Measurements from ENCODE around the gene TMEM272.

TMEM272 gene

DNA sequence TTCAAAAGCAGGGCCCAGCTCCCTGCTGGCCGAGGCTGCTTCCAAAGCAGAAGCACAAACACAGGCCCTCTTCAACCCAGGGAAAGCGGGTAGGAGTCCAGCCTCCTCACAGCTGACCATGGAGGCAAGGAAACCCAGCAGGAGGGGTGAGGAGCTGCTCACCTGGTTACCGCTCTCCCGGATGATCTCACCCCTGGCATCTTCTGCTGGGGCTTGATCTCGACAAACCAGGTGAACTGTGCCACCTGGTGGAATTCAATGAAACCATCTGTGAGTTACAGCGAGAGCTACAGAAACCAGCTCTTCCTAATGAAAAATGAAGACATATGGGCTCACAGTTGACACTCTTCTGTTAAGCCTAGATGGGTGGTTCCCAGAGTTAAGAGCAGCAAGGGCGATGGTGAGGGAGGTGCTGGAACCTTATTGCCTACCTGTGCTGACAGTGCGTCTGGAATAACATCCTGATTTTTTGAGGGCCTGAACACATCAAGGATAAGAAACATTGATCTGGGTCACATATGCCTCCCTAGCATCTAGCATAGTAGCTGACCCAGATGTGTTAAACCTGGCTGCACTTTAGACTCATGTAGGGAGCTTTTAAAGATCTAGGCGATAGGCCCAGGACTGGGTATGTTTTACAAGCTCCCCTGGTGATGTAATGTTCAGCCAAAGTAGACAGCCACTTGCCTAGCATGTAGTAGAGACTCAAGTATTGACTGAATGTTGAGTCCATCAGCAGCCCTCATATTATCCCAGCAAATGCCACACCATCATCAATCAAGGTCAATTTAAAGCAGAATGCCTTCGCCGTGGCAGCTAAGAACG lies 47.1 kb downstream of the TMEM272 start:
- H3K9ac ChIP-seq (ENCODE audit: low read depth in 1 of 2, low read length in 2 of 2): no peak overlapping the region
- no peaks in the 10 kb centered on the region for H3K27me3 ChIP-seq (ENCODE audit: control insufficient read depth in 2 of 2, insufficient read depth in 2 of 2, low read length in 2 of 2)
- no peak overlapping the region for H3K4me3 ChIP-seq (ENCODE audit: low read length in 2 of 2)
- no peaks in the 10 kb centered on the region for H3K9me3 ChIP-seq (ENCODE audit: control insufficient read depth in 2 of 2, low read length in 2 of 2)
- no peak overlapping the region for H3K27ac ChIP-seq (ENCODE audit: low read depth in 2 of 2, low read length in 2 of 2)
- H3K4me1 ChIP-seq (ENCODE audit: control insufficient read depth in 2 of 2, insufficient read depth in 2 of 2, low read length in 2 of 2): peaks cover 17 to 19% of the 10 kb centered on the region in 2 donors
- no peaks in the 10 kb centered on the region for H3K36me3 ChIP-seq (ENCODE audit: control insufficient read depth in 2 of 2, insufficient read depth in 2 of 2, low read length in 2 of 2)

DNA sequence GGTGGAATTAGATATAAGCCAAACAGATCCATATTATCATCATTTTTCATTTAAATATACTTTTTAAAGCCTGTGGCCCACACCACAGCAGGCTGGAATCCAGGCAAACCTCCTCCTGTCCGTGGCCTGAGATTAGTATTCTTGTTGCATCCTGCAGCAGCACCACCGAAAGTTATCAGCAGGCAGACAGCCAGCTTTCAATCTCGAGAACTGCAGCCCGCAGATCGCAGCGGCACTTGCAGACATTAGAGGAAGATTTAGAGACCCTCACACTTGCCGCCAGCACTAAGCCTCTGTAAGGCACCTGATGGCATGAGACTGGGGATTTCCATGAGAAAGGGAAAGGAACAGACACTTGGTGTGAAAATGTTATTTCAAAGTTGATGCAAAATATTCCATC lies 48.4 kb downstream of the TMEM272 start:
- Histone ChIP-seq H3K36me3 (ENCODE audit: control insufficient read depth in 2 of 2, insufficient read depth in 2 of 2, low read length in 2 of 2) (no peaks in the 10 kb centered on the region), H3K4me1 (ENCODE audit: control insufficient read depth in 2 of 2, insufficient read depth in 2 of 2, low read length in 2 of 2) (peaks cover 3 to 6% of the 10 kb centered on the region in 2 donors), H3K4me3 (ENCODE audit: low read length in 2 of 2) (no peak overlapping the region), H3K27me3 (ENCODE audit: control insufficient read depth in 2 of 2, insufficient read depth in 2 of 2, low read length in 2 of 2) (no peaks in the 10 kb centered on the region), H3K9ac (ENCODE audit: low read depth in 1 of 2, low read length in 2 of 2) (no peak overlapping the region), H3K9me3 (ENCODE audit: control insufficient read depth in 2 of 2, low read length in 2 of 2) (no peaks in the 10 kb centered on the region), H3K27ac (ENCODE audit: low read depth in 2 of 2, low read length in 2 of 2) (no peak overlapping the region)

DNA sequence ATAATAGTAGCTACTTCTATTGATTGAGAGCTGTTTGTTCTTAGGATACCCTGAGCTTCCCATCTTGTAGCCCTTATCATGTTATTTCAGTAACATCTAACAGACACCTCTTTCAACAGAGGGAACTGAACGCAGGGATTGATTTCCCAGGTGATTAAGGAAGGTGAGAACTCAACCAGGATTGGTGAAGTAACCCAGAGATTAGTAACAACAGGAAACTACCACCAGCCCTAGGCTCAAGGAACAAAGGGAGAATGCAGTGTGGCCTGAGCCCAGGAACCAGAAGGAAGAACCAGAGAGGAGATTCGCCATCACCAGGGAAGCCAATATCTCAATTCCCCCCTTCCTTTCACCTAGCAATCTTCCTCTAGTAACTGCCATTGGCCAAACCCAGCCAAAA lies 49.6 kb downstream of the TMEM272 start:
- Histone ChIP-seq H3K4me1 (ENCODE audit: control insufficient read depth in 2 of 2, insufficient read depth in 2 of 2, low read length in 2 of 2) (peaks cover 0 to 3% of the 10 kb centered on the region in 2 donors), H3K27me3 (ENCODE audit: control insufficient read depth in 2 of 2, insufficient read depth in 2 of 2, low read length in 2 of 2) (no peaks in the 10 kb centered on the region), H3K9ac (ENCODE audit: low read depth in 1 of 2, low read length in 2 of 2) (no peak overlapping the region), H3K9me3 (ENCODE audit: control insufficient read depth in 2 of 2, low read length in 2 of 2) (no peaks in the 10 kb centered on the region), H3K27ac (ENCODE audit: low read depth in 2 of 2, low read length in 2 of 2) (no peak overlapping the region), H3K4me3 (ENCODE audit: low read length in 2 of 2) (no peak overlapping the region), H3K36me3 (ENCODE audit: control insufficient read depth in 2 of 2, insufficient read depth in 2 of 2, low read length in 2 of 2) (no peaks in the 10 kb centered on the region)

DNA sequence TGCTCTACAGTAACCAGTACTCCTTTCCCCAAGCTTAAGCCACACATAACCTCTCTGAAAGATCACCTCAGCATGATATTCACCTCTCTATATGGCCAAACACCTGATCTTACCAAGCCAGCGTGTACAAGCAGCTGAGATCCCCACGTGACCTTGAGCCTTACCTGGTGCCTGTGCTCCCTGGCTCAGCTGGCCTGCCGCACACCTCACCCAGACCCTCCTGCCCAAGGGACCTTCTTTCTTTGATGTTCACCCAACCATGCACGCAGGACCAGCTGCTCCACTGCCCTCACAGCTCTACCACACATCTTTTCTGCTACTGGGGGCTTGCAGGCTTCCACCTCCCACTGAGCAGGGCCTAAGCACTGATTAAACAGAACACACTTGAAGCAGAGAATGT lies 50.0 kb downstream of the TMEM272 start:
- H3K27ac ChIP-seq (ENCODE audit: low read depth in 2 of 2, low read length in 2 of 2): no peak overlapping the region
- no peaks in the 10 kb centered on the region for H3K9me3 ChIP-seq (ENCODE audit: control insufficient read depth in 2 of 2, low read length in 2 of 2)
- H3K4me3 ChIP-seq (ENCODE audit: low read length in 2 of 2): no peak overlapping the region
- no peak overlapping the region for H3K9ac ChIP-seq (ENCODE audit: low read depth in 1 of 2, low read length in 2 of 2)
- H3K27me3 ChIP-seq (ENCODE audit: control insufficient read depth in 2 of 2, insufficient read depth in 2 of 2, low read length in 2 of 2): no peaks in the 10 kb centered on the region
- H3K4me1 ChIP-seq (ENCODE audit: control insufficient read depth in 2 of 2, insufficient read depth in 2 of 2, low read length in 2 of 2): peaks cover 0 to 3% of the 10 kb centered on the region in 2 donors
- H3K36me3 ChIP-seq (ENCODE audit: control insufficient read depth in 2 of 2, insufficient read depth in 2 of 2, low read length in 2 of 2): no peaks in the 10 kb centered on the region

DNA sequence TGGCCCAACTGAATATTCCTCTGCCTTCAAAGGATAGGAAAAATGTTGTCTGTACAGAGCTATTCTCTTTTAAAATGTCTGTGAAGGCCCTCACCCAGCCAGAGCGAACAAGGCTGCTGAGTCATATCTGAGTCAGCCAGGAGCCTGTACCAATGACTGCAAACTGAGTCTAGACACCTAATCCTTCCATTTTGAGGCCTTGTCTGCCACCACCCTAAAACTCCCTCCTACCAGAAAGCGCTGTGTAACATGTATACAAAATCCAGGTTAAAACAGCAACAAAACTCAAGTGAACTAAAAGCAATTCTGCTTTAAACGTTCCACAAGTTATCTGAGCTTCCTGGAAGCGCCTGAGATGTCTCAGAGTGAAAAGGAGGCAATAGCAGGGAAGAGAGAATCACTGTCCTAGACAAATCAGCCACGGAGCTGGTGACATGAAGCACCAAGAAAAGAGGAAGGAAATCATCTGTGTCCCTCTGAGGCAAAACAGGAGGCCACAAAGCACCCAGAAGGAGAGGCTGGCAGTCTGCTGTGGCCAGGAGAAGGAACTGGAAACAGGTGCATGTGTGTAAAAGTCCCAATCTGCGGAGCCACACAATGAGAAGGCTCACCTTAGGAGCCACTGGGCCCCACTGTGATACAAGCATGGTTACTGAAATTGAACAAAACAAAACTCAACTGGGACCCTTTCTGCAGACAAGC lies 51.3 kb downstream of the TMEM272 start:
- no peaks in the 10 kb centered on the region for H3K27me3 ChIP-seq (ENCODE audit: control insufficient read depth in 2 of 2, insufficient read depth in 2 of 2, low read length in 2 of 2)
- H3K4me1 ChIP-seq (ENCODE audit: control insufficient read depth in 2 of 2, insufficient read depth in 2 of 2, low read length in 2 of 2): peaks cover 0 to 3% of the 10 kb centered on the region in 2 donors
- no peak overlapping the region for H3K4me3 ChIP-seq (ENCODE audit: low read length in 2 of 2)
- H3K27ac ChIP-seq (ENCODE audit: low read depth in 2 of 2, low read length in 2 of 2): no peak overlapping the region
- no peaks in the 10 kb centered on the region for H3K9me3 ChIP-seq (ENCODE audit: control insufficient read depth in 2 of 2, low read length in 2 of 2)
- H3K9ac ChIP-seq (ENCODE audit: low read depth in 1 of 2, low read length in 2 of 2): no peak overlapping the region
- no peaks in the 10 kb centered on the region for H3K36me3 ChIP-seq (ENCODE audit: control insufficient read depth in 2 of 2, insufficient read depth in 2 of 2, low read length in 2 of 2)

DNA sequence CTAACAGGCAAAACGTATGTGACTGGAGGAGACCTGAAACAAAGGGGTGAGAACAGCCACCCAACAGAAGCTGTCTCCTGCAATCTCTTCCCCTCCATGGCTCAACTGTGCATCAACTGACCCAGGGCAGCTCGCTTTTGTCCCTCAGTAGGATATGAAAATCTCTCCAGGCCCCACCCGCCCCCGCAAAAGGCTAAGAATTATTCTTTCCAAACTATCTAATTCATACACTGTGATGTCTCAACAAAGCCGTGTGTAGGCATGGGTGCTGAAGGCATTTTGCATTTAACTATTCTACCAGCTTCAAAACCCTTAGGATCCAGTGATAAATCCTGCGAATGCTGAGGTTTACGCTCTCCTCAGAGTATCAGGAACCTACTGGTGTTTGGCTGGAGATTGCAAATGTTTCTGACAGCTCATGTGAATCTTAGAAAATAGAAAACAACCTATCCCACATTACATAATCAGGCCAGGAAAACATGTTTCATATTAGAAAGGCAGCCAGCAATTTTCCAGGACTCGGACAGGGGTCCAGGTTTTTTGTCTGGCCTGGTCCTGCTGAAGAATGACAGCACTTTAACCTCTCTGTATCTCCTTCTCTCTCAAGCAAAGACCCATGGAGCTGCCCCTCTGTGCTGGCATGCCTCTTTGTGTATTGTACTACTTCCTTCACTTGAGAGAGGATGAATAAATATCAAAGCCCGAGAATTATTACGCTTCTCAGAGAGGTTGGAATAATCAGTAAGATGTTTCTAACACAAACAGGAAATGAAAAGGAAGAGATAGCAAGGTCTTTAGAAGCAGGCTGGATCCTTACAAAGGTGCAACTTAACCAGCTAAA lies 58.3 kb downstream of the TMEM272 start:
- peaks cover 0 to 27% of the 10 kb centered on the region in 2 donors for H3K4me1 ChIP-seq (ENCODE audit: control insufficient read depth in 2 of 2, insufficient read depth in 2 of 2, low read length in 2 of 2)
- no peak overlapping the region for H3K27ac ChIP-seq (ENCODE audit: low read depth in 2 of 2, low read length in 2 of 2)
- H3K4me3 ChIP-seq (ENCODE audit: low read length in 2 of 2): no peak overlapping the region
- H3K9me3 ChIP-seq (ENCODE audit: control insufficient read depth in 2 of 2, low read length in 2 of 2): no peaks in the 10 kb centered on the region
- H3K9ac ChIP-seq (ENCODE audit: low read depth in 1 of 2, low read length in 2 of 2): no peak overlapping the region
- no peaks in the 10 kb centered on the region for H3K36me3 ChIP-seq (ENCODE audit: control insufficient read depth in 2 of 2, insufficient read depth in 2 of 2, low read length in 2 of 2)
- no peaks in the 10 kb centered on the region for H3K27me3 ChIP-seq (ENCODE audit: control insufficient read depth in 2 of 2, insufficient read depth in 2 of 2, low read length in 2 of 2)

DNA sequence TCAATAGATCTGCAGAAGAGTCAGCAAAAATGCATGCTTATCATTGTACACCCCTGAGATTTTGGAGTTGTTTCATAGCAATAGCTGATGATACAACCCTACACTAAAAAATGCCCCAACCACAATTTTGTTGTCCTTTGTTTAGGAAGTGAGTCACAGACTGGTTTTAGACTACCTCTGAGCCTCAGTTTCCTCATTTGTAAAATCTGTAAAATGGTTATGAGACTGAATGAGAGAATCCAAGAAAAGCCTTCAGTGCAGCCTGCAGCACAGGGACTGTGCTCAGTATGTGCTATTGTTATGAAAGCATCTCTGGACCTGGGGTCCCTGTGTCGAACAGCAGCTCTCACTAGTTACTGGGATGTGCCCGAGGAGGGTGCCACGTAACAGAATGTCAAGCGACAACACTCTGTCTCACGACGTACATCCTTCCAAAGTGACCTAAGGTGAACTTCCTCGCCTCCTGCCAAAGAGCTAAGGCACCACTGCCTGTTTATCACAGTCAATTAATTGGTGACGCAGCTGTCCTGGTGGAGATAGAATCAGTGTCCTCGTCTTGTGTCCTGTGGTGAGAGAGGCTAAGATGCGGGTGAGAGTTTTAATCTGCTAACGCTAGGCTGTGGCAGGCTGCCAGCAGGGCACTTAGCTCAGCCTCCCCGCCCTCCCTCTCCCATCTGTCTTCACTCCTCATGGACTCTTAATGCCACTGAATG lies 59.1 kb downstream of the TMEM272 start:
- Histone ChIP-seq H3K27ac (ENCODE audit: low read depth in 2 of 2, low read length in 2 of 2) (no peak overlapping the region), H3K4me3 (ENCODE audit: low read length in 2 of 2) (no peak overlapping the region), H3K4me1 (ENCODE audit: control insufficient read depth in 2 of 2, insufficient read depth in 2 of 2, low read length in 2 of 2) (peaks cover 0 to 27% of the 10 kb centered on the region in 2 donors), H3K27me3 (ENCODE audit: control insufficient read depth in 2 of 2, insufficient read depth in 2 of 2, low read length in 2 of 2) (no peaks in the 10 kb centered on the region), H3K36me3 (ENCODE audit: control insufficient read depth in 2 of 2, insufficient read depth in 2 of 2, low read length in 2 of 2) (no peaks in the 10 kb centered on the region), H3K9ac (ENCODE audit: low read depth in 1 of 2, low read length in 2 of 2) (no peak overlapping the region), H3K9me3 (ENCODE audit: control insufficient read depth in 2 of 2, low read length in 2 of 2) (no peaks in the 10 kb centered on the region)

DNA sequence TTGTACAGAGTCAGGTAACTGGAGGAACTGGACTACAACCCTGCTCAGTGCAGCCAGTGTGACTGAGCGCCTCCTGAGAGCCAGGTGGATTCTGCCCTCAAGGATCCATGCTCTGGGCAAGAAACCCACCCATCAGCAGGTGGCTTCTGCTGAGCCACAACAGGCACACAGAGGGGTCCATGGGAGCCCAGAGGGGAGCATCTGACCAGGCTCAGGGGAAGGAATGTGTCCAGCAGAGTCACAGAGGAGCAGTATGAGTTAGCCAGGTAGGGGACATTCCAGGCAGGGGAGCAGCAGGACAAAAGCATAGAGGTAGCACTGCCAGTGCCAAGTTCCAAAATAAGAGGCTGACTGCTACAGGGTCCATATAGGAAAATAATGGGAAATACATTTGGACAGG lies 60.9 kb downstream of the TMEM272 start:
- Histone ChIP-seq H3K36me3 (ENCODE audit: control insufficient read depth in 2 of 2, insufficient read depth in 2 of 2, low read length in 2 of 2) (no peaks in the 10 kb centered on the region), H3K4me3 (ENCODE audit: low read length in 2 of 2) (no peak overlapping the region), H3K4me1 (ENCODE audit: control insufficient read depth in 2 of 2, insufficient read depth in 2 of 2, low read length in 2 of 2) (peaks cover 0 to 27% of the 10 kb centered on the region in 2 donors), H3K9me3 (ENCODE audit: control insufficient read depth in 2 of 2, low read length in 2 of 2) (no peaks in the 10 kb centered on the region), H3K27ac (ENCODE audit: low read depth in 2 of 2, low read length in 2 of 2) (peak overlapping the region in 1 of 2 donors; percentile 32), H3K27me3 (ENCODE audit: control insufficient read depth in 2 of 2, insufficient read depth in 2 of 2, low read length in 2 of 2) (no peaks in the 10 kb centered on the region), H3K9ac (ENCODE audit: low read depth in 1 of 2, low read length in 2 of 2) (peak overlapping the region in 1 of 2 donors; percentile 3)

DNA sequence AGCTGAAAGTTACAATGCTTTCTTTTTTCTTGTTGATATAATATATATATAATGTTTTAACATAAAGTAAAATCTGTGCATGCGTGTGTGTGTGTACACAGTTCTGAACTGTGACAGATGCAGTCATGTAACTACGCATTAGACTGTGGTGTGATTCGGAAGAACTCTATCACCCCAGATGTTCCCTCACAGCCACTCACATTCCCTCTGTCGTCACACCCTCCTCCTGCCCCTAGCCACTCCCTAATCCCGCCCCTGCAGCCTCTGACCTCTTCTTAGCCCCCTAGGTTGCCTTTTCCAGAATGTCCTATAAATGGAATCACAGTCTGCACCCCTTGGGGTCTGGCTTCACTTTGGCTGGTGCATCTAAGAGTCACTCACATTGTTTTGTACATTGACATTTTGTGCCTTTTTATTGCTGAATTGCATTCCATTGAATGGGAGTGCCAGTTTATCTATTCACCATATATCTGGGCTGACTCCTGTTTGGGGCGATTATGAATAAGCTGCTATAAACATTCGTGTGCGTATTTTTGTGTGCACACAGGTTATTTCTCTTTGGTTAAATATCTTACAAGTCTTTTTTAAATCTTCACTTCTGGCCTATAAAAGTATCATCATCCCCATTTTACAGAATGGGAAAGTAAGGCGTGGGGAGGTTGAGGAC lies 61.4 kb downstream of the TMEM272 start:
- Histone ChIP-seq H3K27ac (ENCODE audit: low read depth in 2 of 2, low read length in 2 of 2) (no peak overlapping the region), H3K9ac (ENCODE audit: low read depth in 1 of 2, low read length in 2 of 2) (no peak overlapping the region), H3K36me3 (ENCODE audit: control insufficient read depth in 2 of 2, insufficient read depth in 2 of 2, low read length in 2 of 2) (no peaks in the 10 kb centered on the region), H3K4me1 (ENCODE audit: control insufficient read depth in 2 of 2, insufficient read depth in 2 of 2, low read length in 2 of 2) (peaks cover 0 to 27% of the 10 kb centered on the region in 2 donors), H3K9me3 (ENCODE audit: control insufficient read depth in 2 of 2, low read length in 2 of 2) (no peaks in the 10 kb centered on the region), H3K4me3 (ENCODE audit: low read length in 2 of 2) (no peak overlapping the region), H3K27me3 (ENCODE audit: control insufficient read depth in 2 of 2, insufficient read depth in 2 of 2, low read length in 2 of 2) (no peaks in the 10 kb centered on the region)

Data from mucosa of rectum (tissue), 2 donors.